DOHH2 (cell line): ENCODE measurements around the gene IRS1.

Experiments
- H3F3A ChIP-seq: fragments of 200-600 bp; sonication (generic), shearing (Covaris generic); 2 replicates; pipeline ENCODE4 v1.6.0; 2016; ENCODE audit warnings: antibody characterized with exemption, mild to moderate bottlenecking; ENCODE audit not compliant: control insufficient read depth, insufficient read depth
- H3K27ac ChIP-seq: fragments of 200-600 bp; sonication (generic); 2 replicates; pipeline ENCODE4 v1.5.1; 2014; ENCODE audit warnings: low read depth, mild to moderate bottlenecking, low read length, moderate library complexity
- H3K27me3 ChIP-seq: fragments of 200-600 bp; sonication (generic); 2 replicates; pipeline ENCODE4 v1.6.1; 2014; ENCODE audit warnings: mild to moderate bottlenecking, low read length, mixed read lengths; ENCODE audit not compliant: control insufficient read depth
- H3K36me3 ChIP-seq: fragments of 200-600 bp; sonication (generic); 2 replicates; pipeline ENCODE4 v1.6.1; 2014; ENCODE audit warnings: mild to moderate bottlenecking, low read length, moderate library complexity, mixed read lengths; ENCODE audit not compliant: control insufficient read depth
- H3K4me1 ChIP-seq: fragments of 200-600 bp; sonication (generic); 2 replicates; pipeline ENCODE4 v1.6.1; 2014; ENCODE audit warnings: mild to moderate bottlenecking, low read length, mixed read lengths; ENCODE audit not compliant: control insufficient read depth
- H3K4me2 ChIP-seq: fragments of 200-600 bp; sonication (generic); 2 replicates; pipeline ENCODE4 v1.6.0; 2014; ENCODE audit warnings: mild to moderate bottlenecking, low read length, moderate library complexity
- H3K4me3 ChIP-seq: fragments of 200-600 bp; sonication (generic); 2 replicates; pipeline ENCODE4 v1.5.1; 2014; ENCODE audit warnings: mild to moderate bottlenecking, low read length, mixed read lengths
- H3K79me2 ChIP-seq: fragments of 200-600 bp; sonication (generic); 2 replicates; pipeline ENCODE4 v1.6.1; 2014; ENCODE audit warnings: mild to moderate bottlenecking, low read length, mixed read lengths; ENCODE audit not compliant: control insufficient read depth
- H3K9me2 ChIP-seq: fragments of 200-600 bp; sonication (generic); replicated peaks from 2 replicates; pipeline ENCODE4 v1.6.1; 2014; ENCODE audit warnings: mild to moderate bottlenecking, low read length, mixed read lengths; ENCODE audit not compliant: control insufficient read depth
- H3K9me3 ChIP-seq: fragments of 200-600 bp; sonication (generic); 2 replicates; pipeline ENCODE4 v1.6.1; 2014; ENCODE audit warnings: antibody characterized with exemption, low read length, mixed read lengths; ENCODE audit not compliant: control insufficient read depth, insufficient read depth
- H4K20me1 ChIP-seq: fragments of 200-600 bp; sonication (generic); 2 replicates; pipeline ENCODE4 v1.6.0; 2014; ENCODE audit warnings: low read depth, mild to moderate bottlenecking, antibody characterized with exemption, low read length, moderate library complexity; ENCODE audit not compliant: control insufficient read depth, insufficient read depth
- EZH2phosphoT487 ChIP-seq: fragments of 200-600 bp; sonication (generic); IDR thresholded peaks from 2 replicates; pipeline ENCODE4 v1.6.1; 2017; ENCODE audit warnings: borderline replicate concordance, mild to moderate bottlenecking, antibody characterized with exemption, low read length, moderate library complexity, mixed read lengths
- TF ChIP-seq, protein P1 (sequence below): fragments of 200-600 bp; sonication (generic); IDR thresholded peaks from one replicate; pipeline ENCODE4 v1.5.1; 2014; ENCODE audit warnings: antibody characterized with exemption, mild to moderate bottlenecking, low read depth, low read length; ENCODE audit not compliant: poor library complexity, severe bottlenecking

IRS1 gene

DNA sequence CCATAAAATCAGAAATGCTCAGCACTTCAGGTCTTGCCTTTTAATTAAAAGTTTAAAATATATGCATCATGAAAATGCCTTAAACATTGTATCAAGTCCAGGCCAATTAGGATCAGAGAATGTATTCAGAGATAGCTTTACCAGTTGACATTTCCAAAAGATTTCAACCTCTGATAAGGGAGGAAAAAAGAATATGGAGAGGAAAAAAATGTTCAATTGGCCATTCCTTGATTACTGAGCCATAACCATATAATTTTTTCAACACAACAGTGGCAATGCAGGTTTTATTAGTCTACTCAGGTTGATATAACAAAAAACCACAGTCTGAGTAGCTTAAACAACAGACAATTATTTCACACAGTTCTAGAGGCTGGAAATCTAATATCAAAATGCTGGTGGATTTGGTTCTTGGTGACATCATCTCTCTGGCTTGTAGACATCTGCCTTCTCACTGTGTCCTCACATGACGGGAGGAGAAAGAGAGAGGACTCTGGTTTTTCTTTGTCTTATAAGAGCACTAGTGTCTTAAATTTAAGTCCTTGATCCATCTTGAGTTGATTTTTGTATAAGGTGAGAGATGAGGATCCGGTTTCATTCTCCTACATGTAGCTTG lies 111.9 kb downstream of the IRS1 start:
- H4K20me1 ChIP-seq, result no peaks in the 10 kb centered on the region
- no peaks in the 10 kb centered on the region for H3K79me2 ChIP-seq
- H3F3A ChIP-seq, result no peaks in the 10 kb centered on the region
- no peak overlapping the region for H3K4me2 ChIP-seq
- no peaks in the 10 kb centered on the region for H3K27me3 ChIP-seq
- no peak for TF ChIP-seq EZH2phosphoT487
- TF ChIP-seq, protein P1, sequence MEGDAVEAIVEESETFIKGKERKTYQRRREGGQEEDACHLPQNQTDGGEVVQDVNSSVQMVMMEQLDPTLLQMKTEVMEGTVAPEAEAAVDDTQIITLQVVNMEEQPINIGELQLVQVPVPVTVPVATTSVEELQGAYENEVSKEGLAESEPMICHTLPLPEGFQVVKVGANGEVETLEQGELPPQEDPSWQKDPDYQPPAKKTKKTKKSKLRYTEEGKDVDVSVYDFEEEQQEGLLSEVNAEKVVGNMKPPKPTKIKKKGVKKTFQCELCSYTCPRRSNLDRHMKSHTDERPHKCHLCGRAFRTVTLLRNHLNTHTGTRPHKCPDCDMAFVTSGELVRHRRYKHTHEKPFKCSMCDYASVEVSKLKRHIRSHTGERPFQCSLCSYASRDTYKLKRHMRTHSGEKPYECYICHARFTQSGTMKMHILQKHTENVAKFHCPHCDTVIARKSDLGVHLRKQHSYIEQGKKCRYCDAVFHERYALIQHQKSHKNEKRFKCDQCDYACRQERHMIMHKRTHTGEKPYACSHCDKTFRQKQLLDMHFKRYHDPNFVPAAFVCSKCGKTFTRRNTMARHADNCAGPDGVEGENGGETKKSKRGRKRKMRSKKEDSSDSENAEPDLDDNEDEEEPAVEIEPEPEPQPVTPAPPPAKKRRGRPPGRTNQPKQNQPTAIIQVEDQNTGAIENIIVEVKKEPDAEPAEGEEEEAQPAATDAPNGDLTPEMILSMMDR, result no peak
- H3K36me3 ChIP-seq, result no peaks in the 10 kb centered on the region
- H3K4me3 ChIP-seq, result no peak overlapping the region
- H3K9me3 ChIP-seq, result no peaks in the 10 kb centered on the region; the same call in 1 of the 2 replicates
- no peak overlapping the region for H3K27ac ChIP-seq
- no peaks in the 10 kb centered on the region for H3K9me2 ChIP-seq
- H3K4me1 ChIP-seq, result peaks cover 7% of the 10 kb centered on the region; the same call in 1 of the 2 replicates

DNA sequence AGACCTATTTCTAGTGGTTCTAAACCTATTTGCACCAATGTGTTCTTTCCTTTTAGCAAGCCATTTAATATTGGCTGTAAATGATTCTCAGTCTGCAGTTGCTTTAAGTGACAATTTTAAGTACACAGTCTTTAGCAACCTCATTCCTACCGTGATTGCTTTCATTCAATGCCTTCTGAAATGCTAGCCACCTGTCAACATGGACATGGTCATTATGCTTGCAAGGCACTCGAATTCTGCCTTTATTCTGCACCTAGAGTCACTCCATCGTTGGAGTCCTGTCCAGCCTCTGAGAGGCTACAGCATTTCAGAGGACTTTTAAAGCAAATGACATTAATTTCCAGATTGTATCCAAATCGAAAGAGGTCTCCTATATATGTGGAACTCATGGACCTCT lies 115.1 kb downstream of the IRS1 start:
- H3K36me3 ChIP-seq, result no peaks in the 10 kb centered on the region
- H3K27ac ChIP-seq, result no peak overlapping the region
- no peaks in the 10 kb centered on the region for H3K27me3 ChIP-seq
- no peaks in the 10 kb centered on the region for H3K79me2 ChIP-seq
- no peaks in the 10 kb centered on the region for H3K9me2 ChIP-seq
- no peaks in the 10 kb centered on the region for H3K4me1 ChIP-seq
- H3F3A ChIP-seq, result no peaks in the 10 kb centered on the region
- H3K9me3 ChIP-seq, result no peaks in the 10 kb centered on the region; the same call in 1 of the 2 replicates
- H3K4me2 ChIP-seq, result no peak overlapping the region
- no peak overlapping the region for H3K4me3 ChIP-seq
- no peaks in the 10 kb centered on the region for H4K20me1 ChIP-seq
- TF ChIP-seq, protein P1, result no peak
- TF ChIP-seq EZH2phosphoT487, result no peak

DNA sequence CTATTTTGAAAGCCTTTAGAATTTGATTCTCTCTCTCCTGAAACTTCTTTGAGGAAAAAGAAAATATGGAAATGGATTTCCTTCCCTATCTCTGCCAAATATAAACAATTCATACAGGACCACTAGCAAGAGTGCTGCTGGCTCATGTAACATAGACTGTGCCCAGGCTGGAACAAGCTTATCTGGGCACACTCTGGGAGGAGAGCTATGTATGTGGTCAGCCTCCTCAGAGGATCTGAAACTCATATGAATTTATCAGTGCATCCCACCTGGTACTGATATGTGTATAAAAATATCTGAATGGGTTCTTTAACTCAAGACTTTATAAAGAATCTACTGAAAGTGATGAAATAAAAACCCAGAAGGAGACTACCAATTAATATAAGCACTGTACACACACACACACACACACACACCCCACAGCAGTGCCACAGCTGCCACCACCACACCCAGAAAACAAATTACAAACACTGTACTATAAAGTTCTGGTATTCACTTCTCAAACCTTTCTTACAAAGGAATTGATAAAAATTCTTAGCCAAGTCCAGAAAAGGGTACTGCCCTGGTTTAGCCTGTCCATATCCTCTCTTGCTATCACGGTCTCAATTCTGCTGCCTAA lies 115.6 kb downstream of the IRS1 start:
- TF ChIP-seq, protein P1, result no peak
- no peak for TF ChIP-seq EZH2phosphoT487
- Histone ChIP-seq H3K27me3 (no peaks in the 10 kb centered on the region), H3K9me3 (no peaks in the 10 kb centered on the region; the same call in 1 of the 2 replicates), H3K79me2 (no peaks in the 10 kb centered on the region), H3K4me1 (no peaks in the 10 kb centered on the region), H3F3A (no peaks in the 10 kb centered on the region), H3K9me2 (no peaks in the 10 kb centered on the region), H4K20me1 (no peaks in the 10 kb centered on the region), H3K4me2 (no peak overlapping the region), H3K36me3 (no peaks in the 10 kb centered on the region), H3K4me3 (no peak overlapping the region), H3K27ac (no peak overlapping the region)
